ENCODE data around the gene NDUFAF2. TPM values are rescaled to one million over a fixed set of nuclear protein-coding genes. Genes with fewer than 3 reads are reported as not detected.
A peak's percentile ranks its signal among the peaks of the same experiment; 100 is the strongest.

NDUFAF2 gene
- total and polyA plus RNA-seq, 4 donors: 18.2 to 40.2 (median 36.1) TPM

- Histone ChIP-seq H3K36me3 (ENCODE audit: control insufficient read depth, insufficient read depth, low read length) (no peaks in the 10 kb centered on the region), H3K27ac (ENCODE audit: low read depth, low read length) (no peak overlapping the region), H3K9me3 (ENCODE audit: control insufficient read depth, insufficient read depth, low read length) (no peaks in the 10 kb centered on the region), H3K27me3 (ENCODE audit: control insufficient read depth, insufficient read depth, low read length) (no peaks in the 10 kb centered on the region), H3K4me3 (ENCODE audit: low read depth, low read length) (no peak overlapping the region), H3K4me1 (ENCODE audit: control insufficient read depth, insufficient read depth, low read length) (peaks cover 5% of the 10 kb centered on the region)
- no peak for DNase-seq (ENCODE audit: low read depth in 4 of 6, low spot score in 6 of 6)
- no CpG with 5 or more reads among the region's 1 CpG for WGBS (ENCODE audit: insufficient coverage)
Observed at GRCh38 chr5:60948738-60949137, 3.7 kb downstream of the NDUFAF2 start.

- H3K4me1 ChIP-seq (ENCODE audit: control insufficient read depth, insufficient read depth, low read length): no peaks in the 10 kb centered on the region
- H3K27ac ChIP-seq (ENCODE audit: low read depth, low read length): no peak overlapping the region
- no peaks in the 10 kb centered on the region for H3K36me3 ChIP-seq (ENCODE audit: control insufficient read depth, insufficient read depth, low read length)
- DNase-seq (ENCODE audit: low read depth in 4 of 6, low spot score in 6 of 6): no peak
- peaks cover 2% of the 10 kb centered on the region for H3K9me3 ChIP-seq (ENCODE audit: control insufficient read depth, insufficient read depth, low read length)
- no CpG with 5 or more reads among the region's 3 CpGs for WGBS (ENCODE audit: insufficient coverage)
- H3K27me3 ChIP-seq (ENCODE audit: control insufficient read depth, insufficient read depth, low read length): no peaks in the 10 kb centered on the region
- no peak overlapping the region for H3K4me3 ChIP-seq (ENCODE audit: low read depth, low read length)
Observed at GRCh38 chr5:60955239-60955638, 10.2 kb downstream of the NDUFAF2 start.

GRCh38 chr5:60958088-60958487, 13.1 kb downstream of the NDUFAF2 start:
- Histone ChIP-seq H3K27me3 (ENCODE audit: control insufficient read depth, insufficient read depth, low read length) (no peaks in the 10 kb centered on the region), H3K9me3 (ENCODE audit: control insufficient read depth, insufficient read depth, low read length) (peaks cover 2% of the 10 kb centered on the region), H3K4me3 (ENCODE audit: low read depth, low read length) (no peak overlapping the region), H3K4me1 (ENCODE audit: control insufficient read depth, insufficient read depth, low read length) (no peaks in the 10 kb centered on the region), H3K27ac (ENCODE audit: low read depth, low read length) (no peak overlapping the region), H3K36me3 (ENCODE audit: control insufficient read depth, insufficient read depth, low read length) (no peaks in the 10 kb centered on the region)
- no peak for DNase-seq (ENCODE audit: low read depth in 4 of 6, low spot score in 6 of 6)

GRCh38 chr5:60958712-60959111, 13.7 kb downstream of the NDUFAF2 start:
- H3K9me3 ChIP-seq (ENCODE audit: control insufficient read depth, insufficient read depth, low read length): peaks cover 2% of the 10 kb centered on the region
- no peak for DNase-seq (ENCODE audit: low read depth in 4 of 6, low spot score in 6 of 6)
- no CpG with 5 or more reads among the region's 2 CpGs for WGBS (ENCODE audit: insufficient coverage)
- H3K27me3 ChIP-seq (ENCODE audit: control insufficient read depth, insufficient read depth, low read length): no peaks in the 10 kb centered on the region
- no peaks in the 10 kb centered on the region for H3K4me1 ChIP-seq (ENCODE audit: control insufficient read depth, insufficient read depth, low read length)
- no peak overlapping the region for H3K27ac ChIP-seq (ENCODE audit: low read depth, low read length)
- H3K36me3 ChIP-seq (ENCODE audit: control insufficient read depth, insufficient read depth, low read length): no peaks in the 10 kb centered on the region
- H3K4me3 ChIP-seq (ENCODE audit: low read depth, low read length): no peak overlapping the region

GRCh38 chr5:60959156-60959555, 14.2 kb downstream of the NDUFAF2 start:
- H3K9me3 ChIP-seq (ENCODE audit: control insufficient read depth, insufficient read depth, low read length): peaks cover 2% of the 10 kb centered on the region
- peak in 4 of 6 donors; percentile 15 to 81 (median 61) for DNase-seq (ENCODE audit: low read depth in 4 of 6, low spot score in 6 of 6)
- H3K4me3 ChIP-seq (ENCODE audit: low read depth, low read length): no peak overlapping the region
- H3K36me3 ChIP-seq (ENCODE audit: control insufficient read depth, insufficient read depth, low read length): no peaks in the 10 kb centered on the region
- no peaks in the 10 kb centered on the region for H3K27me3 ChIP-seq (ENCODE audit: control insufficient read depth, insufficient read depth, low read length)
- no peak overlapping the region for H3K27ac ChIP-seq (ENCODE audit: low read depth, low read length)
- H3K4me1 ChIP-seq (ENCODE audit: control insufficient read depth, insufficient read depth, low read length): no peaks in the 10 kb centered on the region

- H3K4me1 ChIP-seq (ENCODE audit: control insufficient read depth, insufficient read depth, low read length): no peaks in the 10 kb centered on the region
- no CpG with 5 or more reads among the region's 2 CpGs for WGBS (ENCODE audit: insufficient coverage)
- peak in 2 of 6 donors; percentile 15 to 62 for DNase-seq (ENCODE audit: low read depth in 4 of 6, low spot score in 6 of 6)
- no peaks in the 10 kb centered on the region for H3K36me3 ChIP-seq (ENCODE audit: control insufficient read depth, insufficient read depth, low read length)
- H3K27me3 ChIP-seq (ENCODE audit: control insufficient read depth, insufficient read depth, low read length): no peaks in the 10 kb centered on the region
- no peak overlapping the region for H3K4me3 ChIP-seq (ENCODE audit: low read depth, low read length)
- H3K9me3 ChIP-seq (ENCODE audit: control insufficient read depth, insufficient read depth, low read length): no peaks in the 10 kb centered on the region
- no peak overlapping the region for H3K27ac ChIP-seq (ENCODE audit: low read depth, low read length)
Observed at GRCh38 chr5:60960591-60960990, 15.6 kb downstream of the NDUFAF2 start.

- WGBS (ENCODE audit: insufficient coverage): no CpG with 5 or more reads among the region's 2 CpGs
- no peak overlapping the region for H3K4me3 ChIP-seq (ENCODE audit: low read depth, low read length)
Observed at GRCh38 chr5:60961685-60962084, 16.7 kb downstream of the NDUFAF2 start.

GRCh38 chr5:60972231-60972630, 27.2 kb downstream of the NDUFAF2 start:
- Histone ChIP-seq H3K9me3 (ENCODE audit: control insufficient read depth, insufficient read depth, low read length) (peaks cover 8% of the 10 kb centered on the region), H3K4me1 (ENCODE audit: control insufficient read depth, insufficient read depth, low read length) (no peaks in the 10 kb centered on the region), H3K36me3 (ENCODE audit: control insufficient read depth, insufficient read depth, low read length) (no peaks in the 10 kb centered on the region), H3K27ac (ENCODE audit: low read depth, low read length) (no peak overlapping the region), H3K27me3 (ENCODE audit: control insufficient read depth, insufficient read depth, low read length) (no peaks in the 10 kb centered on the region), H3K4me3 (ENCODE audit: low read depth, low read length) (no peak overlapping the region)
- WGBS (ENCODE audit: insufficient coverage): no CpG with 5 or more reads among the region's 3 CpGs
- no peak for DNase-seq (ENCODE audit: low read depth in 4 of 6, low spot score in 6 of 6)

More at GRCh38 chr5:60961685-60962084, 16.7 kb downstream of the NDUFAF2 start:
- no peak for DNase-seq (ENCODE audit: low read depth in 4 of 6, low spot score in 6 of 6)
- H3K27ac ChIP-seq (ENCODE audit: low read depth, low read length): no peak overlapping the region
- no peaks in the 10 kb centered on the region for H3K36me3 ChIP-seq (ENCODE audit: control insufficient read depth, insufficient read depth, low read length)
- H3K27me3 ChIP-seq (ENCODE audit: control insufficient read depth, insufficient read depth, low read length): no peaks in the 10 kb centered on the region
- no peaks in the 10 kb centered on the region for H3K4me1 ChIP-seq (ENCODE audit: control insufficient read depth, insufficient read depth, low read length)
- H3K9me3 ChIP-seq (ENCODE audit: control insufficient read depth, insufficient read depth, low read length): no peaks in the 10 kb centered on the region

- Histone ChIP-seq H3K4me1 (ENCODE audit: control insufficient read depth, insufficient read depth, low read length) (no peaks in the 10 kb centered on the region), H3K27me3 (ENCODE audit: control insufficient read depth, insufficient read depth, low read length) (no peaks in the 10 kb centered on the region), H3K36me3 (ENCODE audit: control insufficient read depth, insufficient read depth, low read length) (no peaks in the 10 kb centered on the region), H3K9me3 (ENCODE audit: control insufficient read depth, insufficient read depth, low read length) (no peaks in the 10 kb centered on the region), H3K4me3 (ENCODE audit: low read depth, low read length) (no peak overlapping the region), H3K27ac (ENCODE audit: low read depth, low read length) (no peak overlapping the region)
- 93% methylated on average over 6 of the region's 9 CpGs for WGBS (ENCODE audit: insufficient coverage)
- no peak for DNase-seq (ENCODE audit: low read depth in 4 of 6, low spot score in 6 of 6)
Observed at GRCh38 chr5:60977956-60978737, 33.1 kb downstream of the NDUFAF2 start.

- no peak overlapping the region for H3K4me3 ChIP-seq (ENCODE audit: low read depth, low read length)
- no peaks in the 10 kb centered on the region for H3K36me3 ChIP-seq (ENCODE audit: control insufficient read depth, insufficient read depth, low read length)
- no peaks in the 10 kb centered on the region for H3K9me3 ChIP-seq (ENCODE audit: control insufficient read depth, insufficient read depth, low read length)
- no peaks in the 10 kb centered on the region for H3K27me3 ChIP-seq (ENCODE audit: control insufficient read depth, insufficient read depth, low read length)
- H3K4me1 ChIP-seq (ENCODE audit: control insufficient read depth, insufficient read depth, low read length): no peaks in the 10 kb centered on the region
- no peak for DNase-seq (ENCODE audit: low read depth in 4 of 6, low spot score in 6 of 6)
- 100% methylated on average over 1 of the region's 1 CpG for WGBS (ENCODE audit: insufficient coverage)
- no peak overlapping the region for H3K27ac ChIP-seq (ENCODE audit: low read depth, low read length)
Observed at GRCh38 chr5:60978968-60979367, 34.0 kb downstream of the NDUFAF2 start.

All from spinal cord (tissue), 10 donors.